ENCODE results near the gene AFG3L2.

The AFG3L2 gene

DNA sequence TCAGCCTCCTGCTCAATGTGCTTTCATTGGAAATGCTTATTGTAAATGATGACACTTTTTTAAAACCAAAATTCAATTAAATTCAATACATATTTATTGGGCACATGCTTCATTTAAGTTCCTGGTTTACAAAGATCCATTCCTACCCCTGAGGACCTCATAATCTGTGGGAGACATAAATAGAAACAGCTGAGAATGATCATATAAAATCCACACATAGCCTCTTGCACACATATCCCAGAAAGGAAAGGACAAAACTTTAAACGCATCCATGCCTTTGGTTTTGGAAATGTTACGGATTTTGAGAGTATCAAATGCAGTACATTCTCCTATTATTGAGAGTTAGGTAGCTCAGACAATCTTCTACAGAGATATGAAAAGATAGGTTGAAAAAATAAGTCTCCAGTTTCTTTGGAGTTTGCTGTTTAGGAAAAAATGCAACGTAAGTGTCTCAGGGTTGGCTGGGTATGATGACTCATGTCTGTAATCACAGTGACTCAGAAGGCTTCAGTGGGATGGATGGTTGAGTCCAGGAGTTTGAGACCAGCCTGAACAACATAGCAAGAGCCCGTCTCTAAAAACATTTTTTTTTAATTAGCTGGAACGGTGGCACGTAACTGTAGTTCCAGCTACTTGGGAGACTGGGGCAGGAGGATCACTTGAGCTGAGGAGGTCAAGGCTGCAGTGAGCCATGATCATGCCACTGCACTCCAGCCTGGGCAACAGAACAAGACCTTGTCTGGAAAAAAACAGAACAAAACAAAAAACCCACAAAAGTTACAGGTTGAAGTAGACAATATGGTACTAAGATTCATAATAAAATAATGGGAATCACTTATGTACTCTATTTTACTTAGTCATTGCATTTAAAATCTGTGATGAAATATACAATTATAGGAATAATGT is 26.8 kb upstream of the AFG3L2 start:
- no peak overlapping the region for H3K14ac ChIP-seq (ENCODE audit: low read length)
- H3K4me3 ChIP-seq (ENCODE audit: low read length in 2 of 2) = no peak overlapping the region
- H4K91ac ChIP-seq (ENCODE audit: low read depth, low read length, poor library complexity) = no peak overlapping the region
- DNase-seq (ENCODE audit: low spot score) = no peak
- no peak overlapping the region for H3K23ac ChIP-seq (ENCODE audit: low read depth, low read length, poor library complexity)
- no peak overlapping the region for H2BK15ac ChIP-seq (ENCODE audit: low read length)
- no peak overlapping the region for H3K4ac ChIP-seq (ENCODE audit: low read length)
- H2AK5ac ChIP-seq (ENCODE audit: low read depth, low read length) = no peak overlapping the region
- peaks cover 2 to 3% of the 10 kb centered on the region in 2 donors for H3K4me1 ChIP-seq (ENCODE audit: control insufficient read depth in 2 of 2, insufficient read depth in 1 of 2, low read depth in 1 of 2, low read length in 2 of 2)
- WGBS, 2 donors (ENCODE audit: extremely low coverage in 2 of 2, insufficient read length in 2 of 2, insufficient replicate concordance in 1 of 2) = no CpG with 5 or more reads among the region's 6 CpGs
- H3K18ac ChIP-seq (ENCODE audit: low read length) = no peak overlapping the region
- H2BK120ac ChIP-seq (ENCODE audit: low read depth, low read length) = no peak overlapping the region
- H4K8ac ChIP-seq (ENCODE audit: low read depth, low read length) = no peak overlapping the region
- H3K4me2 ChIP-seq (ENCODE audit: insufficient read depth, low read length, poor library complexity, severe bottlenecking) = no peak overlapping the region
- H2BK12ac ChIP-seq (ENCODE audit: low read length) = no peak overlapping the region
- no peak overlapping the region for H2BK5ac ChIP-seq (ENCODE audit: low read length)
- H3K9me3 ChIP-seq (replicated peaks in 1 of 2; ENCODE audit: control insufficient read depth in 2 of 2, insufficient read depth in 1 of 2, low read depth in 1 of 2, low read length in 2 of 2) = peaks cover 0 to 8% of the 10 kb centered on the region in 2 donors
- H3K27ac ChIP-seq (replicated peaks; ENCODE audit: low read length) = no peak overlapping the region
- H3K27me3 ChIP-seq (ENCODE audit: control insufficient read depth in 3 of 3, insufficient read depth in 3 of 3, low read depth in 1 of 3, low read length in 3 of 3) = peaks cover 0 to 19% (median 10%) of the 10 kb centered on the region in 3 experiments
- no peaks in the 10 kb centered on the region for H3K79me1 ChIP-seq (ENCODE audit: low read depth, low read length)
- H3K9ac ChIP-seq (ENCODE audit: low read depth, low read length, poor library complexity) = no peak overlapping the region
- no peak overlapping the region for H2AFZ ChIP-seq (ENCODE audit: low read length)
- no peaks in the 10 kb centered on the region for H3K36me3 ChIP-seq (replicated peaks in 1 of 2; ENCODE audit: control insufficient read depth in 2 of 2, insufficient read depth in 2 of 2, low read length in 2 of 2)

GRCh38 chr18:12401881-12402280 is 24.9 kb upstream of the AFG3L2 start:
- WGBS, 2 donors (ENCODE audit: extremely low coverage in 2 of 2, insufficient read length in 2 of 2, insufficient replicate concordance in 1 of 2) = no CpG with 5 or more reads among the region's 9 CpGs
- peaks cover 0 to 8% of the 10 kb centered on the region in 2 donors for H3K9me3 ChIP-seq (replicated peaks in 1 of 2; ENCODE audit: control insufficient read depth in 2 of 2, insufficient read depth in 1 of 2, low read depth in 1 of 2, low read length in 2 of 2)
- no peak overlapping the region for H3K9ac ChIP-seq (ENCODE audit: low read depth, low read length, poor library complexity)

DNA sequence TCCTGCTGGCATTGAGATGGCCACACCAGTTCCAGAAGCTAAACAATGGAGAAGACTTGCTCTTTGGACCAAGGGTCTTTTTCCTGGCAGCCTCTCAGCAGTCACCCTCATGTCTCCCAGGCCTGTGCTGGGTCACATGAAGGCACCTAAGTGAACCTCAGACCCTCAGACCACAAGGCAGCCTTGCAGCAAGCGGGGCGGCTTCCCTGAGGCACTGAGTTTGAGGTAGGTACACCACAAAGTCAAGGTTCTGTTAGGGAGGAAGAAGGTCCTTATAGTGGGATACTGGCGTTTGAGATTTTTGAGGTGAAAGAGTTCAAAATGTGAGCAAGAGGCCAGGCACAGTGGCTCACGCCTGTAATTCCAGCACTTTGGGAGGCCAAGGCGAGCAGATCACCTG is 22.2 kb upstream of the AFG3L2 start:
- Histone ChIP-seq H3K27me3 (ENCODE audit: control insufficient read depth in 3 of 3, insufficient read depth in 3 of 3, low read depth in 1 of 3, low read length in 3 of 3) (peaks cover 0 to 4% (median 0%) of the 10 kb centered on the region in 3 experiments), H3K23ac (ENCODE audit: low read depth, low read length, poor library complexity) (no peak overlapping the region), H3K14ac (ENCODE audit: low read length) (no peak overlapping the region), H4K8ac (ENCODE audit: low read depth, low read length) (no peak overlapping the region), H3K9me3 (replicated peaks in 1 of 2; ENCODE audit: control insufficient read depth in 2 of 2, insufficient read depth in 1 of 2, low read depth in 1 of 2, low read length in 2 of 2) (no peaks in the 10 kb centered on the region), H2BK120ac (ENCODE audit: low read depth, low read length) (no peak overlapping the region), H4K91ac (ENCODE audit: low read depth, low read length, poor library complexity) (no peak overlapping the region), H2BK15ac (ENCODE audit: low read length) (no peak overlapping the region), H2BK5ac (ENCODE audit: low read length) (no peak overlapping the region), H3K4me1 (ENCODE audit: control insufficient read depth in 2 of 2, insufficient read depth in 1 of 2, low read depth in 1 of 2, low read length in 2 of 2) (peaks cover 0 to 1% of the 10 kb centered on the region in 2 donors), H3K9ac (ENCODE audit: low read depth, low read length, poor library complexity) (no peak overlapping the region), H2BK12ac (ENCODE audit: low read length) (no peak overlapping the region), H3K4me3 (ENCODE audit: low read length in 2 of 2) (no peak overlapping the region), H3K36me3 (replicated peaks in 1 of 2; ENCODE audit: control insufficient read depth in 2 of 2, insufficient read depth in 2 of 2, low read length in 2 of 2) (no peaks in the 10 kb centered on the region), H3K4ac (ENCODE audit: low read length) (no peak overlapping the region), H3K4me2 (ENCODE audit: insufficient read depth, low read length, poor library complexity, severe bottlenecking) (no peak overlapping the region), H3K27ac (replicated peaks; ENCODE audit: low read length) (no peak overlapping the region), H2AFZ (ENCODE audit: low read length) (no peak overlapping the region), H3K79me1 (ENCODE audit: low read depth, low read length) (no peaks in the 10 kb centered on the region), H2AK5ac (ENCODE audit: low read depth, low read length) (no peak overlapping the region), H3K18ac (ENCODE audit: low read length) (no peak overlapping the region)
- no peak for DNase-seq (ENCODE audit: low spot score)
- no CpG with 5 or more reads among the region's 5 CpGs for WGBS, 2 donors (ENCODE audit: extremely low coverage in 2 of 2, insufficient read length in 2 of 2, insufficient replicate concordance in 1 of 2)

More at GRCh38 chr18:12401881-12402280, 24.9 kb upstream of the AFG3L2 start:
- H4K91ac ChIP-seq (ENCODE audit: low read depth, low read length, poor library complexity) = no peak overlapping the region
- H3K4ac ChIP-seq (ENCODE audit: low read length) = no peak overlapping the region
- no peak overlapping the region for H2AK5ac ChIP-seq (ENCODE audit: low read depth, low read length)
- no peaks in the 10 kb centered on the region for H3K79me1 ChIP-seq (ENCODE audit: low read depth, low read length)
- no peak overlapping the region for H4K8ac ChIP-seq (ENCODE audit: low read depth, low read length)
- H3K27me3 ChIP-seq (ENCODE audit: control insufficient read depth in 3 of 3, insufficient read depth in 3 of 3, low read depth in 1 of 3, low read length in 3 of 3) = peaks cover 0 to 16% (median 8%) of the 10 kb centered on the region in 3 experiments
- no peak overlapping the region for H2BK5ac ChIP-seq (ENCODE audit: low read length)
- no peak overlapping the region for H2BK120ac ChIP-seq (ENCODE audit: low read depth, low read length)
- no peak overlapping the region for H3K18ac ChIP-seq (ENCODE audit: low read length)
- H3K36me3 ChIP-seq (replicated peaks in 1 of 2; ENCODE audit: control insufficient read depth in 2 of 2, insufficient read depth in 2 of 2, low read length in 2 of 2) = no peaks in the 10 kb centered on the region
- H2BK15ac ChIP-seq (ENCODE audit: low read length) = no peak overlapping the region
- no peak overlapping the region for H3K27ac ChIP-seq (replicated peaks; ENCODE audit: low read length)
- H2BK12ac ChIP-seq (ENCODE audit: low read length) = no peak overlapping the region
- no peak overlapping the region for H3K14ac ChIP-seq (ENCODE audit: low read length)
- DNase-seq (ENCODE audit: low spot score) = no peak
- no peak overlapping the region for H3K4me2 ChIP-seq (ENCODE audit: insufficient read depth, low read length, poor library complexity, severe bottlenecking)
- H3K4me1 ChIP-seq (ENCODE audit: control insufficient read depth in 2 of 2, insufficient read depth in 1 of 2, low read depth in 1 of 2, low read length in 2 of 2) = no peaks in the 10 kb centered on the region
- H3K23ac ChIP-seq (ENCODE audit: low read depth, low read length, poor library complexity) = no peak overlapping the region
- no peak overlapping the region for H2AFZ ChIP-seq (ENCODE audit: low read length)
- no peak overlapping the region for H3K4me3 ChIP-seq (ENCODE audit: low read length in 2 of 2)

DNA sequence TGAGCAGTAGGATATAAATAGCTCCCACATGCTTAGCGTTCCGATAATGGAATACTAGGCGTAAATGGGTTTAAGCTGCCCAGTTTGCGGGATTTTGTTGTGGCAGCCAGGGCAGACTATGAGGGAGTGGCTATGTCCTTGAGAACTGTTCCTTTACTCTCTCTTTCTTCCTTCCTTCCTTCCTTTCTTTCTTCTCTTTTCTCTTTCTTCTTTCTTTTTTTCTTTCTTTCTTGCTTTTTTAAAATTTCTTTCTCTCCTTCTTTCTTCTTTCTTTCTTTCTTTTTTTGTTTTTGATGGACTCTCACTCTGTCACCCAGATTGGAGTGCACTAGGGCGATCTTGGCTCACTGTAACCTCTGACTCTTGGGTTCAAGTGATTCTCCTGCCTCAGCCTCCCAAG is 21.6 kb upstream of the AFG3L2 start:
- DNase-seq (ENCODE audit: low spot score) = no peak
- WGBS, 2 donors (ENCODE audit: extremely low coverage in 2 of 2, insufficient read length in 2 of 2, insufficient replicate concordance in 1 of 2) = no CpG with 5 or more reads among the region's 5 CpGs
- no peak overlapping the region for H2BK120ac ChIP-seq (ENCODE audit: low read depth, low read length)

More for the DNA sequence above, 21.6 kb upstream of the AFG3L2 start:
- Histone ChIP-seq H3K18ac (ENCODE audit: low read length) (no peak overlapping the region), H2BK15ac (ENCODE audit: low read length) (no peak overlapping the region), H2BK12ac (ENCODE audit: low read length) (no peak overlapping the region), H3K14ac (ENCODE audit: low read length) (no peak overlapping the region), H3K36me3 (replicated peaks in 1 of 2; ENCODE audit: control insufficient read depth in 2 of 2, insufficient read depth in 2 of 2, low read length in 2 of 2) (no peaks in the 10 kb centered on the region), H3K9ac (ENCODE audit: low read depth, low read length, poor library complexity) (no peak overlapping the region), H3K4me2 (ENCODE audit: insufficient read depth, low read length, poor library complexity, severe bottlenecking) (no peak overlapping the region), H3K79me1 (ENCODE audit: low read depth, low read length) (no peaks in the 10 kb centered on the region), H3K27me3 (ENCODE audit: control insufficient read depth in 3 of 3, insufficient read depth in 3 of 3, low read depth in 1 of 3, low read length in 3 of 3) (peaks cover 0 to 4% (median 0%) of the 10 kb centered on the region in 3 experiments), H3K9me3 (replicated peaks in 1 of 2; ENCODE audit: control insufficient read depth in 2 of 2, insufficient read depth in 1 of 2, low read depth in 1 of 2, low read length in 2 of 2) (no peaks in the 10 kb centered on the region), H4K8ac (ENCODE audit: low read depth, low read length) (no peak overlapping the region), H2AFZ (ENCODE audit: low read length) (no peak overlapping the region), H3K4ac (ENCODE audit: low read length) (no peak overlapping the region), H3K23ac (ENCODE audit: low read depth, low read length, poor library complexity) (no peak overlapping the region), H3K4me1 (ENCODE audit: control insufficient read depth in 2 of 2, insufficient read depth in 1 of 2, low read depth in 1 of 2, low read length in 2 of 2) (peaks cover 0 to 1% of the 10 kb centered on the region in 2 donors), H4K91ac (ENCODE audit: low read depth, low read length, poor library complexity) (no peak overlapping the region), H2BK5ac (ENCODE audit: low read length) (no peak overlapping the region), H2AK5ac (ENCODE audit: low read depth, low read length) (no peak overlapping the region), H3K4me3 (ENCODE audit: low read length in 2 of 2) (no peak overlapping the region), H3K27ac (replicated peaks; ENCODE audit: low read length) (no peak overlapping the region)

All from neuronal stem cell (in vitro differentiated cells).